H1 (cell line): ENCODE results near the gene TMPRSS13. TPM values are rescaled to one million over a fixed set of nuclear protein-coding genes. Genes with fewer than 3 reads are reported as not detected.

Source experiments
- CTCF ChIA-PET: fragments of 300-600 bp; sonication (Branson Sonifier 250); formaldehyde crosslinking; loops from one replicate; lab custom pipeline; 2021; ENCODE audit not compliant: partially characterized antibody; lab: Charles Lee
- POLR2A ChIA-PET: fragments of 300-600 bp; sonication (Branson Sonifier 250); formaldehyde crosslinking; loops from one replicate; lab custom pipeline; 2021; ENCODE audit warnings: inconsistent platforms; ENCODE audit not compliant: partially characterized antibody; lab: Charles Lee
- DNase-seq, 2 experiments: peaks; one replicate each; pipeline versions ENCODE4 v3.0.0 to v3.0.0-alpha.2; 2010 to 2022; ENCODE audit warnings: low spot score in 2 of 2, low read depth in 1 of 2, mixed read lengths in 1 of 2
- FAIRE-seq: peaks from 2 replicates; lab custom pipeline; 2011; peaks lifted over from hg19 to GRCh38; lab: Jason Lieb, UNC
- H2AFZ ChIP-seq: 2 replicates; pipeline ENCODE4 v1.8.1; 2012; ENCODE audit warnings: low read length, inconsistent platforms
- H2AK5ac ChIP-seq: 2 replicates; pipeline ENCODE4 v1.6.1; 2013; ENCODE audit warnings: low read depth, low read length
- H2BK120ac ChIP-seq: replicated peaks from 2 replicates; pipeline ENCODE3; 2013; ENCODE audit warnings: low read depth, low read length, inconsistent platforms
- H2BK12ac ChIP-seq: 2 replicates; pipeline ENCODE4 v1.6.1; 2013; ENCODE audit warnings: low read depth, low read length
- H2BK15ac ChIP-seq: 2 replicates; pipeline ENCODE4 v1.6.1; 2013; ENCODE audit warnings: low read length
- H2BK20ac ChIP-seq: 2 replicates; pipeline ENCODE4 v1.6.1; 2013; ENCODE audit warnings: low read length
- H2BK5ac ChIP-seq: 2 replicates; pipeline ENCODE4 v1.6.1; 2013; ENCODE audit warnings: low read depth, low read length
- H3K14ac ChIP-seq: 2 replicates; pipeline ENCODE4 v1.6.1; 2013; ENCODE audit warnings: inconsistent platforms; ENCODE audit not compliant: insufficient read length
- H3K18ac ChIP-seq: 2 replicates; pipeline ENCODE4 v1.6.1; 2013; ENCODE audit warnings: low read length; ENCODE audit errors: extremely low read depth
- H3K23ac ChIP-seq: 2 replicates; pipeline ENCODE4 v1.6.1; 2013; ENCODE audit warnings: inconsistent platforms; ENCODE audit not compliant: insufficient read length
- H3K23me2 ChIP-seq: 2 replicates; pipeline ENCODE4 v1.6.1; 2013; ENCODE audit warnings: low read depth, low read length
- H3K27ac ChIP-seq: 2 replicates; pipeline ENCODE4 v1.6.1; 2011; ENCODE audit warnings: low read depth, low read length, inconsistent platforms
- H3K27me3 ChIP-seq, 4 experiments: replicated peaks in 1 of 4; 1 replicate in 1 of 4; 2 replicates in 3 of 4; pipeline versions ENCODE4 v1.6.1 to v1.8.1; 2011 to 2013; ENCODE audit warnings: low read length in 3 of 4, mild to moderate bottlenecking in 3 of 4, inconsistent platforms in 2 of 4, mixed read lengths in 2 of 4, moderate library complexity in 1 of 4; ENCODE audit not compliant: control insufficient read depth in 3 of 4, insufficient read depth in 3 of 4; ENCODE audit errors: extremely low read depth in 1 of 4
- H3K36me3 ChIP-seq, 4 experiments: 2 replicates each; pipeline versions ENCODE4 v1.6.1 to v1.8.1; 2011 to 2013; ENCODE audit warnings: mild to moderate bottlenecking in 4 of 4, low read length in 3 of 4, moderate library complexity in 2 of 4, control low read depth in 1 of 4, inconsistent platforms in 1 of 4; ENCODE audit not compliant: insufficient read depth in 4 of 4, control insufficient read depth in 2 of 4
- H3K4ac ChIP-seq: replicated peaks from 2 replicates; pipeline ENCODE3; 2013; ENCODE audit warnings: low read length, low read depth, mixed read lengths, inconsistent platforms; ENCODE audit not compliant: insufficient read length
- H3K4me1 ChIP-seq, 4 experiments: replicated peaks in 1 of 4; 1 replicate in 1 of 4; 2 replicates in 3 of 4; pipeline versions ENCODE4 v1.6.1 to v1.8.1; 2011 to 2013; ENCODE audit warnings: low read length in 3 of 4, inconsistent platforms in 2 of 4, mixed read lengths in 1 of 4; ENCODE audit not compliant: insufficient read depth in 4 of 4, control insufficient read depth in 3 of 4
- H3K4me2 ChIP-seq, 2 experiments: 2 replicates each; pipeline versions ENCODE4 v1.6.1 to v1.8.1; 2011 to 2013; ENCODE audit warnings: low read depth in 2 of 2, low read length in 2 of 2, control low read depth in 1 of 2, inconsistent platforms in 1 of 2, mild to moderate bottlenecking in 1 of 2; ENCODE audit not compliant: insufficient read depth in 1 of 2
- H3K4me3 ChIP-seq, 4 experiments: fragments of 200-600, 300-600 bp in 1 of 4; sonication (generic), shearing (Covaris generic), sonication (Bioruptor Twin) in 1 of 4; 2 replicates each; pipeline versions ENCODE4 v1.5.1 to v1.8.1; 2011 to 2016; ENCODE audit warnings: low read length in 4 of 4, low read depth in 3 of 4, control low read depth in 2 of 4, inconsistent platforms in 2 of 4, mild to moderate bottlenecking in 2 of 4, mixed read lengths in 1 of 4, moderate library complexity in 1 of 4; ENCODE audit not compliant: insufficient read depth in 2 of 4; ENCODE audit errors: extremely low read depth in 1 of 4
- H3K56ac ChIP-seq: replicated peaks from 2 replicates; pipeline ENCODE3; 2013; ENCODE audit warnings: low read depth, mild to moderate bottlenecking, mixed read lengths, low read length, inconsistent platforms; ENCODE audit not compliant: insufficient read length
- H3K79me1 ChIP-seq: 2 replicates; pipeline ENCODE4 v1.6.1; 2013; ENCODE audit warnings: low read depth, low read length, control low read depth
- H3K79me2 ChIP-seq, 2 experiments: 2 replicates each; pipeline versions ENCODE4 v1.6.1 to v1.8.1; 2012 to 2013; ENCODE audit warnings: low read length in 2 of 2, mild to moderate bottlenecking in 2 of 2, inconsistent platforms in 1 of 2; ENCODE audit not compliant: insufficient read depth in 2 of 2, control insufficient read depth in 1 of 2
- H3K9ac ChIP-seq, 4 experiments: replicated peaks in 1 of 4; 1 replicate in 1 of 4; 2 replicates in 3 of 4; pipeline versions ENCODE4 v1.6.1 to v1.8.1; 2011 to 2013; ENCODE audit warnings: low read depth in 3 of 4, low read length in 3 of 4, control low read depth in 2 of 4, mild to moderate bottlenecking in 2 of 4, moderate library complexity in 2 of 4, inconsistent platforms in 1 of 4; ENCODE audit errors: extremely low read depth in 1 of 4
- H3K9me3 ChIP-seq, 2 experiments: 2 replicates each; pipeline versions ENCODE4 v1.6.1 to v1.8.1; 2012 to 2013; ENCODE audit warnings: mild to moderate bottlenecking in 2 of 2, moderate library complexity in 2 of 2, control low read depth in 1 of 2, inconsistent platforms in 1 of 2, low read depth in 1 of 2, low read length in 1 of 2, mixed read lengths in 1 of 2; ENCODE audit not compliant: insufficient read depth in 2 of 2
- H4K20me1 ChIP-seq, 2 experiments: replicated peaks in 1 of 2; 2 replicates each; pipeline versions ENCODE3 to v1.8.1; 2011 to 2013; ENCODE audit warnings: inconsistent platforms in 2 of 2, low read length in 2 of 2, mild to moderate bottlenecking in 1 of 2; ENCODE audit not compliant: insufficient read depth in 2 of 2, control insufficient read depth in 1 of 2
- H4K5ac ChIP-seq: 2 replicates; pipeline ENCODE4 v1.6.1; 2013; ENCODE audit warnings: low read length, low read depth, mixed read lengths, inconsistent platforms; ENCODE audit not compliant: insufficient read length
- H4K8ac ChIP-seq: 2 replicates; pipeline ENCODE4 v1.8.0; 2013; ENCODE audit warnings: mild to moderate bottlenecking, moderate library complexity, low read length, inconsistent platforms; ENCODE audit not compliant: insufficient read depth; ENCODE audit errors: extremely low read depth
- H4K91ac ChIP-seq: replicated peaks from 2 replicates; pipeline ENCODE3; 2013; ENCODE audit warnings: low read length, mixed read lengths, inconsistent platforms; ENCODE audit not compliant: insufficient read length
- ASH2L ChIP-seq: fragments of 200-600, 300-600 bp; sonication (generic); IDR thresholded peaks from one replicate; pipeline ENCODE4 v1.7.1; 2017; ENCODE audit warnings: low read length
- CHD1 ChIP-seq: IDR thresholded peaks from 2 replicates; pipeline ENCODE4 v1.6.1; 2012; ENCODE audit warnings: low read depth, low read length, improper control_type of control experiment
- CREB1 ChIP-seq: IDR thresholded peaks from 2 replicates; pipeline ENCODE4 v1.6.1; 2012; ENCODE audit warnings: inconsistent platforms
- GTF2F1 ChIP-seq: IDR thresholded peaks from 2 replicates; pipeline ENCODE4 v1.6.1; 2012; ENCODE audit warnings: low read depth, low read length, improper control_type of control experiment, borderline replicate concordance
- HDAC2 ChIP-seq, 2 experiments: fragments of 300-600 bp in 1 of 2; sonication (generic) in 1 of 2; IDR thresholded peaks; 2 replicates each; pipeline ENCODE4 v1.6.1; 2011 to 2012; ENCODE audit warnings: low read depth in 2 of 2, low read length in 2 of 2, mild to moderate bottlenecking in 2 of 2, moderate library complexity in 2 of 2, borderline replicate concordance in 1 of 2, inconsistent platforms in 1 of 2
- POLR2AphosphoS5 ChIP-seq: IDR thresholded peaks from 2 replicates; pipeline ENCODE4 v1.6.1; 2011; ENCODE audit warnings: low read depth, low read length
- POU5F1 ChIP-seq: IDR thresholded peaks from 2 replicates; pipeline ENCODE4 v1.6.1; 2011; ENCODE audit warnings: low read depth, mild to moderate bottlenecking, low read length, moderate library complexity
- RFX5 ChIP-seq: IDR thresholded peaks from 2 replicates; pipeline ENCODE4 v1.6.1; 2011; ENCODE audit warnings: low read depth, low read length, improper control_type of control experiment, borderline replicate concordance
- RXRA ChIP-seq: IDR thresholded peaks from 2 replicates; pipeline ENCODE4 v1.6.1; 2011; ENCODE audit warnings: low read depth, mild to moderate bottlenecking, low read length, moderate library complexity; ENCODE audit not compliant: insufficient read depth
- SIN3A ChIP-seq, 2 experiments: IDR thresholded peaks in 1 of 2; conservative IDR thresholded peaks in 1 of 2; 2 replicates each; pipeline ENCODE4 v1.6.1; 2011 to 2012; ENCODE audit warnings: low read length in 2 of 2, improper control_type of control experiment in 1 of 2, low read depth in 1 of 2, mild to moderate bottlenecking in 1 of 2
- TAF1 ChIP-seq: IDR thresholded peaks from 2 replicates; pipeline ENCODE4 v1.6.1; 2011; ENCODE audit warnings: mild to moderate bottlenecking, low read depth, low read length
- TEAD4 ChIP-seq: IDR thresholded peaks from 2 replicates; pipeline ENCODE4 v1.6.1; 2012; ENCODE audit warnings: low read depth, low read length, inconsistent platforms, mixed read lengths
- YY1 ChIP-seq: IDR thresholded peaks from 2 replicates; pipeline ENCODE4 v1.6.1; 2011; ENCODE audit warnings: low read depth, mild to moderate bottlenecking, low read length
- WGBS, 2 experiments: shearing (Covaris generic) in 1 of 2; methylation state at CpG; one replicate each; pipeline versions ENCODE4 v1.1.6 to v1.1.7; 2013 to 2015; ENCODE audit warnings: low lambda C conversion rate in 2 of 2, mixed read lengths in 2 of 2, inconsistent platforms in 1 of 2, low coverage in 1 of 2, missing lambda C conversion rate in 1 of 2; ENCODE audit not compliant: insufficient replicate concordance in 2 of 2, insufficient coverage in 1 of 2, insufficient read length in 1 of 2; ENCODE audit errors: extremely low coverage in 1 of 2, missing lambda C conversion rate in 1 of 2; 5-methylcytosine and 5-hydroxymethylcytosine counted together
- polyA plus RNA-seq, 7 experiments: library from polyadenylated mRNA; depleted of rRNA in 3 of 7; stranded (reverse) in 5 of 7; unstranded in 2 of 7; fragments of >200 nt in 5 of 7; fragments of 200-250 nt in 2 of 7; gene quantifications; 1 replicate in 5 of 7; 2 replicates in 1 of 7; 4 replicates in 1 of 7; pipeline versions ENCODE4 v1.2.1 to v1.2.3, GENCODE V29; 2011 to 2013; ENCODE audit warnings: missing spikeins in 2 of 7, mixed read lengths in 2 of 7
- total RNA-seq: library from RNA; stranded (reverse); fragmentation: NEBNext Ultra II Directional; extraction: Animal tissue kit (Norgen Biotek cat#: 25700); gene quantifications from 2 replicates; pipeline ENCODE4 v1.2.1, GENCODE V29; 2021

The TMPRSS13 gene
- total and polyA plus RNA-seq, 2 of the 8 experiments (the other 6 are each of a cell fraction or from before 2014, with no cell fraction given) = 0.61 to 0.79 TPM

GRCh38 chr11:117972629-117973502, 43.7 kb upstream of the TMPRSS13 start:
- no peak overlapping the region for H2AK5ac ChIP-seq
- H2BK5ac ChIP-seq = no peak overlapping the region
- no peak overlapping the region for H3K27ac ChIP-seq
- 88% methylated on average over 9 of the region's 9 CpGs; no CpG with 5 or more reads in 1 of the 2 experiments for WGBS, 2 experiments
- no peak overlapping the region for H3K4me3 ChIP-seq
- H3K56ac ChIP-seq = no peak overlapping the region
- H2BK20ac ChIP-seq = no peak overlapping the region
- H4K20me1 ChIP-seq = no peaks in the 10 kb centered on the region
- H3K14ac ChIP-seq = no peak overlapping the region
- ChIA-PET CTCF (interaction anchor here (1.4 to 1.7 kb wide), 2 partner anchors 23 to 25 kb away, joined by 3 to 6 read pairs; no protein-coding TSS in a partner anchor), POLR2A (no interaction called here)
- no peak overlapping the region for H3K9ac ChIP-seq
- DNase-seq (no peak), FAIRE-seq (no peak)
- H3K23ac ChIP-seq = no peak overlapping the region
- H3K27me3 ChIP-seq = peaks cover 0 to 2% (median 0%) of the 10 kb centered on the region in 4 experiments; a peak in 1 of 7 replicates
- no peak overlapping the region for H3K4me2 ChIP-seq
- no peaks in the 10 kb centered on the region for H3K79me1 ChIP-seq
- no peaks in the 10 kb centered on the region for H3K36me3 ChIP-seq
- no peaks in the 10 kb centered on the region for H3K79me2 ChIP-seq
- H4K91ac ChIP-seq = no peak overlapping the region
- H3K23me2 ChIP-seq = no peaks in the 10 kb centered on the region
- H2AFZ ChIP-seq = no peak overlapping the region
- H2BK12ac ChIP-seq = no peak overlapping the region
- H2BK120ac ChIP-seq = no peak overlapping the region
- no peaks in the 10 kb centered on the region for H3K4me1 ChIP-seq
- H3K4ac ChIP-seq = no peak overlapping the region
- H3K18ac ChIP-seq = no peak overlapping the region
- no peak overlapping the region for H2BK15ac ChIP-seq
- no peak overlapping the region for H4K8ac ChIP-seq
- no peak overlapping the region for H4K5ac ChIP-seq
- H3K9me3 ChIP-seq = no peaks in the 10 kb centered on the region
- TF ChIP-seq RFX5 (no peak), CREB1 (no peak), POU5F1 (no peak), POLR2AphosphoS5 (no peak), YY1 (no peak), GTF2F1 (no peak), RXRA (no peak), HDAC2 (IDR thresholded peaks at IDR 0.05; ENCODE audit: borderline replicate concordance in 1 of 2, low read depth in 2 of 2, low read length in 2 of 2) (no peak), SIN3A (conservative IDR thresholded peaks at IDR 0.05 in 1 of 2, IDR thresholded peaks at IDR 0.05 in 1 of 2; ENCODE audit: low read depth in 1 of 2, low read length in 2 of 2) (no peak), CHD1 (no peak), ASH2L (no peak), TAF1 (no peak), TEAD4 (no peak)
